Glomerular endothelial cell (primary cell): ENCODE measurements around the gene BAZ1B. TPM values are rescaled to one million over a fixed set of nuclear protein-coding genes. Genes with fewer than 3 reads are reported as not detected.
"Not testable (repeated sequence)": the region's sequence is repeated elsewhere in the genome, so short reads cannot be mapped to it uniquely, and the experiment has no call there.

Source experiments
- DNase-seq: peaks from one replicate; pipeline ENCODE4 v3.0.0-alpha.2; 2011; ENCODE audit warnings: low read depth, low spot score; ENCODE audit errors: extremely low read depth
- total RNA-seq: library from RNA; depleted of rRNA; stranded (reverse); fragments of >200 nt; gene quantifications from 2 replicates; pipeline ENCODE4 v1.2.3, GENCODE V29; 2015

Gene BAZ1B
- total RNA-seq, 1 donor from 2014 or later, result 57.2 TPM

DNA sequence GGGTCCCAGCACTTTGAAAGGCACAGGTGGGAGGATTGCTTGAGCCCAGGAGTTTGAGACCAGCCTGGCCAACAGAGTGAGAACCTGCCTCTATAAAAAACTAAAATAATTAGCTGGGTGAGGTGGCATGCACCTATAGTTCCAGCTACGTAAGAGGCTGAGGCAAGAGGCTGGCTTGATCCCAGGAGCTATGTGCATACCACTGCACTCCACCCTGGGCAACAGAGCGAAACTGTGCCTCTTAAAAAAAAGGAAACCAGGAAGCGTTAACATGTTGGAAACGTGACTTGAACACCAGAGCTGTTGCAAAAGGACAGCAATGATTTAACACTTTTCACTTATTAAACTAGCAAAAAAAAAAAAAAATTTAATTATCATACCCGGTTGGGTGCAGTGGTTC is 12.6 kb downstream of the BAZ1B start:
- no peak for DNase-seq

DNA sequence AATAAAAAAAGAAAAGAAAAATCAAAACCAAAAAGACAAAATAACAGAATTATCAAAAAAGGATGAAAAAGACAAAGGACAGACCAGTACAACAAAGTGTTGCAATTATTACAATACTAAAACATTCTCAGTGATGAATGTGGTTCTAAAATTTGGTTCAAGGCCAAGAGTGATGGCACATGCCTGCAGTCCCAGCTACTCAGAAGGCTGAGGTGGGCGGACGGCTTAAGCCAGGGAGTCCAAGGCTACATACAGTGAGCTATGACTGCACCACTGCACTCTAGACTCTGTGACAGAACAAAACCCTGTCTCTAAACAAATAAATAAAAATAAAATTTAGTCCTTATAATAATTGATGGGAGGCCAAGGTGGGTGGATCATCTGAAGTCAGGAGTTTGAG is 14.5 kb downstream of the BAZ1B start:
- no peak for DNase-seq

DNA sequence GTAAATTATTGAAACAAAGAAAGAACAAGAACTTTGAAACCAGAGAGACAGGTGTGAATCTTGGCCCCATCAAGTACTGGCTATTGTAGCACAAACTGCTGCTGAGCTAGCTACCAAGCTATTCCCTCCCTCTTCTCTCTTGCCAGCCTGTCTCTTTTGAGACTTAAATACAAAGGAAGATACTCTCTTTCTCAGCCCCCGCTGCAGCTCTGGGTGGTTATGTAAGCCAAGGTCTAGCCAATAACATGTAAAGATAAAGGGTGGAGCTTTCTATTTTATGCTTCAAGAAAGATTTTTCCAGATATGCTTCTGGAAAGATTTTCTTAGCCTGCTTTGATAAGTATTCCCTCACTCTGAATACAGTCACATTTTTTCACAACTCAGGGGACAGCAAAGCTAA is 17.2 kb downstream of the BAZ1B start:
- no peak for DNase-seq

DNA sequence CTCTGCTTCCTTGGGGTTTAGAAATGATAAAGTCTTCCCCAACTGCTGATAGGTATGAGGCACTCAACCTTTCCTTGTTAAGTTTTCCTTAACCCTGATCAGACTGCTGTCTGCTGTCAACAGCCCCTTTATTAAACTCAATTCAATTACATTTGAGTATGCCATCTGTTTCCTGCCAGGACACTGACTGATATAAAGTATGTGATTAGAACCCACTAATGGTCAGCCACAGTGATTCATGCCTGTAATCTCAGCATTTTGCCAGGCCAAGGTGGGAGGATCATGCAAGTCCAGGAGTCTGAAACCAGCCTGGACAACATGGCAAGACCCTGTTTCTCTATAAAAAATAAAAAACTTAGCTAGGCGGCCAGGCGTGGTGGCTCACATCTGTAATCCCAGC is 18.1 kb downstream of the BAZ1B start:
- no peak for DNase-seq

DNA sequence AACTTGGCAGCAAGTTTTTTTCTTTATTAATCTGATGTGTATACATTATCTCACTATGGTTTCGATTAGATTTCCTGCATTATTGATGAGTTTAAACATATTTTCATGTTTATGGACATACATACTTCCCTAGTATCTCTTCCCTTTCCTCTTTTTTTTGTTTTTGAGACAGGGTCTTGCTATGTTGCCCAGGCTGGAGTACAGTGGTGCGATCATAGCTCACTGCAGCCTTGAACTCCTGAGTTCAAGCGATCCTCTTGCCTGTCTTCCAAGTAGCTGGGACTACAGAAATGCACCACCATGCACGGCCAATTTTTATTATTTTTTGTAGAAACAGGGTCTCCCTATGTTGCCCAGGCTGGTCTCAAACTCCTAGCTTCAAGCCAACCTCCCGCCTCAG is 18.9 kb downstream of the BAZ1B start:
- DNase-seq, result no peak

DNA sequence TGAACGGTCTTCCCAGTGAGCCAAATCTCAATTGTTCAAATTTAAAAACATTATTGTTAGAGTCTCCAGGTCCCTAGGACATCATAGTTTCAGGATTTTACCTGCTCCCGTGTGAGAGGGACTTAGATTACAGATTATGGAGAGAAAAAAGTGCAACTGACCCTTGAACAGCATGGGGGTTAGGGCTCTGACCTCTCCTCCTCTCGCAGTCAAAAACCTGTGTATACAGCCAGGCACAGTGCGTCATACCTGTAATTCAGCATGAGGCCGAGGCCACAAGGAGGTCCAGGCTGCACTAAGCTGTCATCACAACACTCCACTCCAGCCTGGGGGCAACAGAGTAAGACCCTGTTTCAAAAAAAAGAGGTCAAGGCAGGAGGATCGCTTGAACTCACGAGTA is 25.5 kb downstream of the BAZ1B start:
- DNase-seq, result no peak

DNA sequence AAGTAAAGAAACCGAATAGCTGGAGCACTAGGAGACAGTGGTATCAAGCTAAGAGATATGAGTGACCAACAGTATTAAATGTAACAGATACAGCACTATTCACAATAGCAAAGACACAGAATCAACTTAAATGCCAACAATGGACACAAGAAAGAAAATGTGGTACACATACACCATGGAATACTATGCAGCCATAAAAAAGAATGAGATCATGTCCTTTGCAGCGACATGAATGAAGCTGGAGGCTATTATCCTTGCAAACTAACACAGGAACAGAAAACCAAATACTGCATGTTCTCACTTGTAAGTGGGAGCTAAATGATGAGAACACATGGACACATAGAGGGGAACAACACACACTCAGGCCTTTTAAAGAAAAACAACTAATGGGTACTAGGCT is 26.6 kb downstream of the BAZ1B start:
- not testable (repeated sequence) for DNase-seq

DNA sequence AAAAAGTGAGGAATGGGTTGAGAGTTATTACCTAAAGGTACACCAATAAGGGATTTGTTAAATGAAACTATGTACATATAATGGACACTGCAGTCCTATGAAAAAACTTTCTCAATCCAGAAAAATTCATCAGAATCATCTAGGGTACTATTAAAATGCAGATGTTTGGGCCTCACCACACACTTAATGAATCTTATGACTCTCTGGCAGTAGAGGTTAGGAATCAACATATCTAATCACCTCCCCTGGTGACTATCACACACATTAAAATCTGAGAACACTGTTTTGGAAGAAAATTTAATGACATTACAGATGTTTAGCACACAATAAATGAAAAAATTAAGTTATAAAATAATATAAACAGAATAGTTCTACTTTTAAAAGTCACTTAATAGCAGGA is 32.1 kb downstream of the BAZ1B start:
- no peak for DNase-seq

DNA sequence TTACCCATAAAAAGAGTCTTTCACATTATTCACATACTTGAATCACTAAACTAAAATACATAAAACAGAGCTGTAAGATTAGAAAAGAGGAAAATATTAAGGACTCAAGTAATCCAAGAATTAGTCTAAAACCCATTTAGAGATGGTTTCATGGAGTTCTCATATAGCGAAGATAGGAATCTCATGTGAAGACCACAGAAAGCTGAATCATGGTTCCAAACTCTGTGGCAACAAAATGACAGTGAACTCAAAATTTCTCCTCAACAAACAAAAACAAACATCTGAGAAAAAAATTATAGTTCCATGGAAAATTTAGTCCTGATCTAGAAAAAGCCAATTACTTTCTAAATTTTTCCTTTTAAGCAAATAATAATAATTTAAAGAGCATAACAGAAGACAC is 34.6 kb downstream of the BAZ1B start:
- no peak for DNase-seq

DNA sequence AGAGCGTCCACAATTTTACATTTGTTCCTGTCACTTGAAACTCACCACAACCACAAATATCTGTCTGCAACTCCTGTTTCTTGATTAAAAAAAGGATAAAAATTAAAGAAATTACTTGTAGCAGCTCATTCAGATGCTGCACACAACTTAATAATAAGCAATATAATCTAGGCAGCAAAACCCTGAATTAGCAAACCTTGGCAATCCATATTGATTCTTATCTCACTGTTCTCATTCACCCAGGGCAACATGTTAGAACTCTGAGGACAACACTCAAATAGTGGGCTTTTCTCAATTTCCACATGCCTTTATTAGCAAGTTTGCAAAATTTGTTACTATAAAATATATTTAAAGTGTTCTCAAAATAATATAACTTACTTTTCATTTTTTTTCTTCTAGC is 38.9 kb downstream of the BAZ1B start:
- no peak for DNase-seq

DNA sequence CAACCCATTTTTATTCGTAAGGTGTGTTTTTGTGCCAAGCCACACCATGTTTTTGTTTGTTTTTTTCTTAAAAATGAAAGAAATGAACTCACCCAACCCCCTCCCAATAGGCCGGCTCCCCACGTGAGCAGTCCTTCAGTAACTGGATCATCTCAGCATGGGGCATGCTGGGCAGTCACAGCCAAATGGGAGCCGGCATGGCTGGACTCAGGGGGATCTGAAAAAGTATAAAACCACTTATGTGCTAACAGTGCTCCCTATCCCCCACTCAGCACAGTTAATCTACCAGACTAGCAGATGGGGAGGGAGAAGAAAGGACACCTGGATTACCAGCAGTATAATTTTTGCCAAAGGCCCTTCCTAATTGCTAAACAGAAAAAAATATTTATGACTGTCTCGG is 39.3 kb downstream of the BAZ1B start:
- no peak for DNase-seq

DNA sequence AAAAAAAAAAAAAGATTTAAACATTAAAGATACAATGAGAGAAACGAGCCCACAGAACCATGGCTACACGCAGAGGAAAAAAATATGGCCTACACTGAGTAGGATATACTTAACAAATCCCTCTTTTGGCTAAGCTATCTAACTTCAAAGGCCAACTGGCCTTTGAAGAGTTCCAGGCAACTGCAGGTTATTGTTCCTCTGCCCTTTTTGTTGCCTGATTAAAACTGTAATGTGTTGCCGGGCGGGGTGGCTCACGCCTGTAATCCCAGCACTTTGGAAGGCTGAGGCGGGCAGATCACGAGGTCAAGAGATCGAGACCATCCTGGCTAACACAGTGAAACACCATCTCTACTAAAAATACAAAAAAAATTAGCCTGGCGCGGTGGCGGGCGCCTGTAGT is 40.6 kb downstream of the BAZ1B start:
- not testable (repeated sequence) for DNase-seq

DNA sequence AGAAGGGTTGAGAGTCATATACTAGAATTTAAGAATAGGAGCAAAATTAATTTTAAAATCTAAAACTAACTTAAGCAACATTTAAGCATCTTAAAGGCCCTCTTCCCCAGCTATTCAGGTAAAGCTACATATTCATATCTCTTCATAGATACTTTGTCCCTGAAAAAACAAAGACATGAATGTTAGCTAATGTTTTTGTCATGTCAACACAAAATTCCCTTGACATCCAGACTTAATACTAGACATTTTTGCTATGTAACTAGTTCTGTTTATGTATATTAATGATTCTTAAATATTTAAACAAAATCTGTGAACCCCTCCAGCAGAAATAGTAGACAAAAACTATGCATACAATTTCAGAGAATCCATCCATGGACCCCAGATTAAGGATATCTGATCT is 43.5 kb downstream of the BAZ1B start:
- no peak for DNase-seq

DNA sequence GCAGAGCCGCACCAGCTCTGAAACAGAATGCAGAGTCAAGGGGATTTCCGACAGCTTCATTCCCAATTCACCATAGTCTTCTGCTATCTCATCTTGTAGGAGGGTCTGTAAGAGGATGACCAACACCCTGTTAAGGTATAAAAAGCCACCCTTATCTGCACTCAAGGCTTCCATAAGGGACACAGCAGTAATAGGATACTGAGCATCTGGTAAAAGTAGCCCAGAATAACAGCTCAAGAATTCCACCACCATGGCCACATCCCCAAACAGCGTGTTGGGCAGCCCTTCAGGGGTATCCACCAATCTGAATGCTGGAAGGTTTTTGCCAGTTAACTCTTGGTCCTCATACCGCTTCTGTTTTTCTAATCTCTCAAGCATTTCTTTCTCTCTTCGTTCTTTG is 44.7 kb downstream of the BAZ1B start:
- DNase-seq, result no peak

DNA sequence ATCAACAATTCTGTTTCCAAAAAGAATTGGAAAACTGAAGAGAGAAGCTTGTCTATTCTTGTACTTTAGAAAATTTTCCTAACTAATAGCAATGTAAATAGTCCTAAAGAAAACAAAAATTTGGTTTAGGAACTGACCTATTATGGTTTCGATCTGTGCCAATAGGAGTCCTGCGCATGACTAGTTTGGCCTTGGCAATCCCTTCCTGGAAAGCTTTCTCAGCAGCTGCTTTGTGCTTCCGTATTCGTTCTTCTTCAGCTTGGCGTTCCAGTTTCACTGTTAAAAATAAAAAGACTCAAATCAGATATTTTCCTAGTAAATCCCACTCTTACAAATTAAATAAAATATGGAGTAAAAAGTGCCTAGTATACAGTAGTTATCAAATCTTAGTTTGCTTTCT is 51.9 kb downstream of the BAZ1B start:
- no peak for DNase-seq

DNA sequence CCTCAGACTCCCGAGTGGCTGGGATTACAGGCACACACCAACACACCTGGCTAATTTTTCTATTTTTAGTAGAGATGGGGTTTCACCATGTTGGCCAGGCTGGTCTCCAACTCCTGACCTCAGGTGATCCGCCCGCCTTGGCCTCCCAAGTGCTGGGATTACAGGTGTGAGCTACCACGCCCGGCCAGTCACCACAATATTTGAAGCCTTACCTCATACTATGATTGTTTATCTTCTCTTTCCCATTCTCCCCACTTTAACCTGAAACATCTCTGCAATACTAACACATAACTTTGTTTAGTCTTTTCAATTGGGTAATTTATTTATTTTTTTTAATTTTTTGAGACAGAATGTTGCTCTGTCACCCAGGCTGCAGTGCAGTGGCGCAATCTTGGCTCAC is 55.0 kb downstream of the BAZ1B start:
- DNase-seq, result not testable (repeated sequence)

DNA sequence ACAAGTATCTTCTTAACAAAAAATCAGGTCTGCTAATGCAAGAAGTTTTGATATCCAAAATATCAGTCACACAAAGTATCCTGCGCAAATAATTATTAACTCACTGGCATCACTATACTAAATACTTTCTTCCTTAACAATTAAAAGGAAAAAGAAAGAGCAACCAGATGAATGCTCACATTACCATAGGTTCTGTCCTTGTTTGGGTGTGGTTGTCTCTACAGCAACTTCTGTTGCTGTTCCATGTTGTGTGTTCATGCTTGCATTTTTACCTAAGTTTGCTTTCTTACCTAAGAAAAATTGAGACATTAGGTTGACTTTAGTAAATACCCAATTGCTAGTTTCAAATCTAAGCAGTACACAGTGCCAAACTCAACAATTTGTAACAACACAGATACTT is 56.0 kb downstream of the BAZ1B start:
- DNase-seq, result no peak

DNA sequence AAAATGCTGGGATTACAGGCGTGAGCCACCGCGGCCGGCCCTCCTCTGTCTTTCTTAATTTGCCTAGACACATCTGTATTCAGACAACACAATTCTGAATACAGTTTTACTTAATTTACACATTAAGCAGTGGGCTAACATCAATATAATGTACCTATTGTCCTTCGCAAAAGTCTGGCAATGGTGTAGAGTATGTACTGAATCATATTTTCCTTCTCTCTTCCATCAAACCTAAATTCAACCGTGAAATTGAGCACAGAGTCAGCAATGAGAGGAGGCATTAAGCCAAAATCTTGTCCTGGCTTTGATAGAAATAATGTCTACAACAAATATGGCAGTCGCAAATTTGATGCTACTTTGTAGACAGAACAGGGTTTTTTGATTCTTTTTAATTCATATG is 58.1 kb downstream of the BAZ1B start:
- DNase-seq, result no peak

DNA sequence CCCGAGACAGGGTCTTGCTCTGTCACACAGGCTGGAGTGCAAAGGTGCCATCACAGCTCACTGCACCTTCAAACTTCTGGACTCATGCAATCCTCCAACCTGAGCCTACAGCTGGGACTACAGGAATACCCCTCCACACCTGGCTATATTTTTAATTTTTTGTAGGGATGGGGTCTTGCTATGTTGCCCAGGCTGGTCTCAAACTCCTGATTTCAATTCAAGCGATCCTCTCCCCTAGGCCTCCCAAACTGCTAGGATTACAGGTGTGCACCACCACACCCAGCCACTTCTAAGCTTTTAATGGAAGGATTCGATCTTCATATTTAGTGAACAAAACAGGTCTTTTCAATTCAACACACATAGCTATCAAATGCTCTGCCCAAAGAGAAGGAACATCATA is 58.8 kb downstream of the BAZ1B start:
- no peak for DNase-seq

DNA sequence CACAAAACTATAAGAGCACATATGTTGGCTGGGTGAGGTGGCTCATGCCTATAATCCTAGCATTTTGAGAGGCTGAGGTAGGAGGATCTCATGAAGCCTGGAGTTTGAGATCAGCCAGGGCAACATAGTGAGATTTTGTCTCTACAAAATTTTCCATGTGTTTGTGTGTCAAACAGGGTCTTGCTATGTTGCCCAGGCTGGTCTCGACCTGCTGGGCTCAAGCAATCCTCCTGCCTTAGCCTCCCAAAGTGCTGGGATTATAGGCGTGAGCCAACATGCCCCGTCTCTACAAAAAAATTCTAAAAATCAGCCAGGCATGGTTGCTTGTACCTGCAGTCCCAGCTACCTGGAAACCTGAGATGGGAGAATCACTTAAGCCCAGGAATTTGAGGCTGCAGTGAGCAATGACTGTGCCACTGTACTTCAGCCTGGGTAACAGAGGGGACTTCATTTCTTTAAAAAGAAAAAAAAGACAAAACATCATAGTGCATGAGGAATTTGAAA is 60.3 kb downstream of the BAZ1B start:
- no peak for DNase-seq

DNA sequence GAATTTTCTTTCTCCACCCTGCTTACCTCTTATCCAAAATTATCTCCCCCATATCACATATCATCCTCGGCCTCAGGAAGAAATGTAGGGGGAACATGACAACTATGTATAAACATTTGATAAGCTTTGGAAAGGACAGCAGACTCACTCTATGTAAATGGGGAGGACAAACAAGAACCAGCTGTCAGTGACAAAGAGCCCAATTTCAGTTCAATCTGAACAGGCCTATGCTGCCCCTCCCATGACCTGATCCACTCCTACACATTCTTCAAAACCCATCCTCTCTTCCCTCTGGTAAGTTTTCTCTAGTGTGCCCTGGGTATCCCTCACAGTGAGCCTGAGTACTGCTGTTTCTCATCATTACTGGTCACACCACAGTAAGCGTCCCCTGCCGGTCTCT is 67.7 kb downstream of the BAZ1B start:
- DNase-seq, result no peak

DNA sequence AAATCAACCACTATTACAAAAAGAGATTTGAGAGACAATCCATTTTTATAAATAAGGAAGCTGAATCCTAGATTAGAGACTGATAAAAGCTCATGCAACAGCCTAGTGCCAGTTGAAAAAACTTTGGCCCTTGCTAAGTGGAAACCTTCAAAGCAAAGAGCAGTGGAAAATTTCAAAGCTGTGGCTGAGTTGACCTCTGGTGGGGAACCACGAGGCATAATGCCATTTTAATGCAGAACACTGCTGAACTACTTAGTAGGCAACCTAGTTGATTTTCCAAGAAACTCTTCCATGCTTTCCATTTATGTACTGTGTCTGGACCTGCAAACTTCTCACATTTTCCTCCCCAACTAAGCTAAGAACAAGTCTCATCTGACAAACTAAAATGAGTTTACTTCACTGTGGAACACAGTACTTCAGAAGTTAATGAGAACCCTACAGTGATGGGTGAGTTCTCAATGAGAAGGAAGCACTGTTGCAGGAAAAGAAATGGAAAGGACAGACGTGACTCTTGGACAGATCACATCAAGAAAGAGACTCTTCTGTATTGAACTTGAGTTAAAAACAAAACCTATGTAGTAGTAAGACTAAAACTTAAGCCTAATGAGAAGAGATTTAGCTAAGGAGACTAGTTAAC is 69.0 kb downstream of the BAZ1B start:
- no peak for DNase-seq

DNA sequence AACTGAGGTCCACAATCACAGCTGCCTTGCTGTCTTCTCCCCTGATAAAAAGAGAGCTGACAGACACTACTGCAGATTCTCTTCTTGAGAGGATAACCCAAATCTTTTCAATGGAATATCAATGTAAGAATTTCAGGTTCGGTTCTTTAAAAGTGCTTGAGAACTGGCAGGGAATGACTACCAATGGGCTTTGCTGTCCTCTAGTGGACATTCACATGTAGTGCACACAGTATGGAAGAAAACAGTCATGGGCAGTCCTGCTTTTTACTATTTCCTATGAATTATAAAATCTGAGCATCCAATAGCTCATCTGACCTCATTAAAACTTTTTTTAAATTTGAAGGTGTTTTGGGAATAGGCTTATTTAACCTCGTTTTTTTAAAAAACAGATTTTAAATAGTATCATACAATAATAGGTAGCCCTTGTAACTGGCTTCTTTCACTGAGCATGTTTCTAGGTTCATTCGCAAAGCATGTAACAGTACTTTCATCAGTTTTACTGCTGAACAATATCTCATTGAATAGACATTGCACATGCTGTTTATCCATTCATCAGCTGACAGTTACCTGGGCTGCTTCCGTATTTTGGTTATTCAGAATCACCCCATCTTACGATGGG is 70.2 kb downstream of the BAZ1B start:
- peak; percentile 56 for DNase-seq
